ENCODE results near the gene ISM1.

ISM1 gene

GRCh38 chr20:13216533-13216932 lies 4.5 kb upstream of the ISM1 start:
- TF ChIP-seq CTCF (conservative IDR thresholded peaks at IDR 0.05; ENCODE audit: low read depth, low read length) = no peak
- no peaks in the 10 kb centered on the region for H3K4me1 ChIP-seq (ENCODE audit: low read depth, poor library complexity, severe bottlenecking)
- H3K79me2 ChIP-seq (ENCODE audit: insufficient read depth, low read depth) = no peaks in the 10 kb centered on the region
- no peak overlapping the region for H3K9ac ChIP-seq
- no peak overlapping the region for H3K27ac ChIP-seq
- H3K4me3 ChIP-seq (IDR thresholded peaks at IDR 0.05; ENCODE audit: insufficient read depth, low read depth, low read length) = no peak overlapping the region
- H2AFZ ChIP-seq (ENCODE audit: low read depth) = no peak overlapping the region
- no peaks in the 10 kb centered on the region for H3K36me3 ChIP-seq (ENCODE audit: insufficient read depth)
- H3K27me3 ChIP-seq (ENCODE audit: insufficient read depth, low read depth) = no peaks in the 10 kb centered on the region
- H4K20me1 ChIP-seq (ENCODE audit: insufficient read depth) = no peaks in the 10 kb centered on the region
- H3K4me2 ChIP-seq = no peak overlapping the region

GRCh38 chr20:13219327-13220193 lies 1.5 kb upstream of the ISM1 start:
- Histone ChIP-seq H4K20me1 (ENCODE audit: insufficient read depth) (no peaks in the 10 kb centered on the region), H3K4me2 (no peak overlapping the region), H3K36me3 (ENCODE audit: insufficient read depth) (no peaks in the 10 kb centered on the region), H3K4me3 (IDR thresholded peaks at IDR 0.05; ENCODE audit: insufficient read depth, low read depth, low read length) (no peak overlapping the region), H3K27me3 (ENCODE audit: insufficient read depth, low read depth) (no peaks in the 10 kb centered on the region), H2AFZ (ENCODE audit: low read depth) (no peak overlapping the region), H3K4me1 (ENCODE audit: low read depth, poor library complexity, severe bottlenecking) (no peaks in the 10 kb centered on the region), H3K27ac (no peak overlapping the region), H3K79me2 (ENCODE audit: insufficient read depth, low read depth) (no peaks in the 10 kb centered on the region), H3K9ac (no peak overlapping the region)
- TF ChIP-seq CTCF (conservative IDR thresholded peaks at IDR 0.05; ENCODE audit: low read depth, low read length) = no peak

GRCh38 chr20:13220194-13220903 lies 725 bp upstream of the ISM1 start:
- Histone ChIP-seq H3K27ac (no peak overlapping the region), H3K9ac (no peak overlapping the region), H3K4me3 (IDR thresholded peaks at IDR 0.05; ENCODE audit: insufficient read depth, low read depth, low read length) (no peak overlapping the region), H4K20me1 (ENCODE audit: insufficient read depth) (no peaks in the 10 kb centered on the region), H3K79me2 (ENCODE audit: insufficient read depth, low read depth) (no peaks in the 10 kb centered on the region), H3K4me1 (ENCODE audit: low read depth, poor library complexity, severe bottlenecking) (no peaks in the 10 kb centered on the region), H2AFZ (ENCODE audit: low read depth) (peak overlapping the region; percentile 49), H3K36me3 (ENCODE audit: insufficient read depth) (no peaks in the 10 kb centered on the region), H3K27me3 (ENCODE audit: insufficient read depth, low read depth) (no peaks in the 10 kb centered on the region), H3K4me2 (peak overlapping the region; percentile 36; the same call in 1 of the 2 replicates)
- TF ChIP-seq CTCF (conservative IDR thresholded peaks at IDR 0.05; ENCODE audit: low read depth, low read length) = no peak

GRCh38 chr20:13221313-13221672 lies 219 bp downstream of the ISM1 start:
- Histone ChIP-seq H2AFZ (ENCODE audit: low read depth) (no peak overlapping the region), H3K9ac (no peak overlapping the region), H3K4me1 (ENCODE audit: low read depth, poor library complexity, severe bottlenecking) (no peaks in the 10 kb centered on the region), H3K27ac (no peak overlapping the region), H3K4me2 (no peak overlapping the region), H4K20me1 (ENCODE audit: insufficient read depth) (no peaks in the 10 kb centered on the region), H3K79me2 (ENCODE audit: insufficient read depth, low read depth) (no peaks in the 10 kb centered on the region), H3K36me3 (ENCODE audit: insufficient read depth) (no peaks in the 10 kb centered on the region), H3K4me3 (IDR thresholded peaks at IDR 0.05; ENCODE audit: insufficient read depth, low read depth, low read length) (no peak overlapping the region), H3K27me3 (ENCODE audit: insufficient read depth, low read depth) (no peaks in the 10 kb centered on the region)
- no peak for TF ChIP-seq CTCF (conservative IDR thresholded peaks at IDR 0.05; ENCODE audit: low read depth, low read length)
